Liver (tissue), 9 donors: ENCODE data around the gene DNALI1. TPM values are rescaled to one million over a fixed set of nuclear protein-coding genes. Genes with fewer than 3 reads are reported as not detected.

Experiments
- DNase-seq: peaks from one replicate; pipeline ENCODE4 v3.0.0-alpha.2; 2017; ENCODE audit warnings: low spot score
- H3K27ac ChIP-seq, 2 donors: one replicate each; pipeline ENCODE4 v1.7.0; 2013; ENCODE audit warnings: inconsistent platforms in 2 of 2, low read length in 2 of 2, control low read depth in 1 of 2, low read depth in 1 of 2, mild to moderate bottlenecking in 1 of 2
- H3K27me3 ChIP-seq, 4 donors: one replicate each; pipeline versions ENCODE4 v1.6.1 to v1.7.0; 2013; ENCODE audit warnings: low read length in 3 of 4, inconsistent platforms in 1 of 4, mild to moderate bottlenecking in 1 of 4, moderate library complexity in 1 of 4; ENCODE audit not compliant: control insufficient read depth in 4 of 4, insufficient read depth in 4 of 4
- H3K36me3 ChIP-seq, 4 donors: one replicate each; pipeline versions ENCODE4 v1.6.1 to v1.7.0; 2013; ENCODE audit warnings: low read length in 3 of 4, mild to moderate bottlenecking in 3 of 4, low read depth in 1 of 4, moderate library complexity in 1 of 4; ENCODE audit not compliant: control insufficient read depth in 4 of 4, insufficient read depth in 3 of 4
- H3K4me1 ChIP-seq, 4 donors: one replicate each; pipeline versions ENCODE4 v1.6.1 to v1.7.0; 2013; ENCODE audit warnings: low read length in 3 of 4, mild to moderate bottlenecking in 3 of 4, moderate library complexity in 1 of 4; ENCODE audit not compliant: control insufficient read depth in 4 of 4, insufficient read depth in 4 of 4
- H3K4me3 ChIP-seq, 3 donors: one replicate each; pipeline versions ENCODE4 v1.6.1 to v1.7.0; 2013; ENCODE audit warnings: low read length in 3 of 3, control low read depth in 1 of 3, low read depth in 1 of 3, mild to moderate bottlenecking in 1 of 3
- H3K9ac ChIP-seq, 2 donors: one replicate each; pipeline ENCODE4 v1.7.0; 2013; ENCODE audit warnings: low read length in 2 of 2, mild to moderate bottlenecking in 2 of 2, moderate library complexity in 2 of 2, control low read depth in 1 of 2, low read depth in 1 of 2
- H3K9me3 ChIP-seq, 4 donors: one replicate each; pipeline versions ENCODE4 v1.6.1 to v1.7.0; 2013; ENCODE audit warnings: low read length in 3 of 4; ENCODE audit not compliant: control insufficient read depth in 4 of 4
- EGR1 ChIP-seq, 2 donors: IDR thresholded peaks; 2 replicates each; pipeline ENCODE4 v1.6.1; 2016 to 2018; ENCODE audit warnings: antibody characterized with exemption in 2 of 2, low read depth in 2 of 2
- FOXA1 ChIP-seq: IDR thresholded peaks from 2 replicates; pipeline ENCODE4 v1.6.1; 2016; ENCODE audit warnings: antibody characterized with exemption
- FOXA2 ChIP-seq: IDR thresholded peaks from 2 replicates; pipeline ENCODE4 v1.6.1; 2016; ENCODE audit warnings: antibody characterized with exemption
- GABPA ChIP-seq, 2 donors: IDR thresholded peaks in 1 of 2; conservative IDR thresholded peaks in 1 of 2; 2 replicates each; pipeline ENCODE4 v1.6.1; 2016; ENCODE audit warnings: antibody characterized with exemption in 2 of 2, mild to moderate bottlenecking in 1 of 2, moderate library complexity in 1 of 2
- HNF4A ChIP-seq, 2 donors: conservative IDR thresholded peaks; 2 replicates each; pipeline ENCODE4 v1.6.1; 2016; ENCODE audit warnings: antibody characterized with exemption in 2 of 2, mild to moderate bottlenecking in 2 of 2
- HNF4G ChIP-seq: IDR thresholded peaks from 2 replicates; pipeline ENCODE4 v1.6.1; 2016; ENCODE audit warnings: antibody characterized with exemption
- JUND ChIP-seq, 2 donors: IDR thresholded peaks; 2 replicates each; pipeline ENCODE4 v1.6.1; 2016; ENCODE audit warnings: antibody characterized with exemption in 2 of 2
- NR2F2 ChIP-seq: IDR thresholded peaks from 2 replicates; pipeline ENCODE4 v1.6.1; 2016; ENCODE audit warnings: antibody characterized with exemption
- RAD21 ChIP-seq, 2 donors: IDR thresholded peaks; 2 replicates each; pipeline ENCODE4 v1.6.1; 2016; ENCODE audit warnings: antibody characterized with exemption in 2 of 2, mild to moderate bottlenecking in 2 of 2
- RXRA ChIP-seq, 2 donors: IDR thresholded peaks; 2 replicates each; pipeline ENCODE4 v1.6.1; 2017 to 2018; ENCODE audit warnings: antibody characterized with exemption in 2 of 2, mild to moderate bottlenecking in 1 of 2
- SP1 ChIP-seq: IDR thresholded peaks from 2 replicates; pipeline ENCODE4 v1.6.1; 2018; ENCODE audit warnings: antibody characterized with exemption, mild to moderate bottlenecking
- TAF1 ChIP-seq: conservative IDR thresholded peaks from 2 replicates; pipeline ENCODE4 v1.6.1; 2016; ENCODE audit warnings: antibody characterized with exemption, mild to moderate bottlenecking
- YY1 ChIP-seq: IDR thresholded peaks from 2 replicates; pipeline ENCODE4 v1.6.1; 2016; ENCODE audit warnings: antibody characterized with exemption, mild to moderate bottlenecking
- WGBS: extraction: QIAGEN DNeasy Blood & Tissue Kit; methylation state at CpG from one replicate; pipeline ENCODE4 v1.1.7; 2013; 5-methylcytosine and 5-hydroxymethylcytosine counted together
- polyA plus RNA-seq, 2 donors: library from polyadenylated mRNA; stranded (reverse) in 1 of 2; unstranded in 1 of 2; fragments of 200-250 nt in 1 of 2; fragments of >200 nt in 1 of 2; fragmentation: Nextera tagmentation in 1 of 2; extraction: Ambion mirVana in 1 of 2; gene quantifications; one replicate each; pipeline versions ENCODE4 v1.2.1 to v1.2.3, GENCODE V29; 2013 to 2015
- total RNA-seq, 2 donors: library from RNA; depleted of rRNA; stranded (reverse); fragments of >200 nt; gene quantifications; one replicate each; pipeline ENCODE4 v1.2.3, GENCODE V29; 2014
- TF ChIP-seq, protein P1 (sequence below): fragments of 150-350 bp; IDR thresholded peaks from 2 replicates; pipeline ENCODE4 v1.5.1; 2017; ENCODE audit warnings: improper control_type of control experiment, low read depth, low read length; ENCODE audit not compliant: missing input control
- TF ChIP-seq, protein P2 (sequence below): IDR thresholded peaks from 2 replicates; pipeline ENCODE4 v1.6.1; 2016; ENCODE audit warnings: antibody characterized with exemption
- TF ChIP-seq, protein P3 (sequence below): IDR thresholded peaks from 2 replicates; pipeline ENCODE4 v1.6.1; 2016; ENCODE audit warnings: antibody characterized with exemption
- TF ChIP-seq, protein P4 (sequence below): IDR thresholded peaks from 2 replicates; pipeline ENCODE4 v1.6.1; 2016; ENCODE audit warnings: antibody characterized with exemption
- TF ChIP-seq, protein P5 (sequence below): IDR thresholded peaks from 2 replicates; pipeline ENCODE4 v1.6.1; 2016; ENCODE audit warnings: antibody characterized with exemption, mild to moderate bottlenecking
- donor health status: healthy.
- donor health status: healthy.
- donor health status: healthy.
- donor health status: healthy.
- donor health status: healthy.

Gene DNALI1
- total and polyA plus RNA-seq, 4 donors, result 1.5 to 8.6 (median 4.1) TPM

DNA sequence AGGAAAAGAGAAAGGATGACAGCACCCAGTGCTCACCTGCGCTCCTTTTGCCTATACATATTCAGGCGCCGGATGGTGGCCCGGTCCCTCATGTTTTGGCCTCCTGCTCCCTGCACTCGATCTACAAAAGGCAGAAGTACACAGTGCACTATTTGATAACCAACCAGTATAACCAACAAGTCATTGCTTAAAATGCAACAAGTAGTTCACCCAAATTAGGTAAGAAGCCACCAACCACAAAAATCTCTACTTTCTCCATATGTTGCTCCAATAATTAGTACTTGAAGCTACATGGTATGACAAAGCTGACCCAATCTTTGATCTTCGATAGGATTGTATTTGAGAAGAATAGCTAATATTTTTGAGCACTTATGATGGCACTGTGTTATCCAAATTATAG is 37.0 kb downstream of the DNALI1 start:
- DNase-seq, result no peak
- Histone ChIP-seq H3K27me3 (no peaks in the 10 kb centered on the region), H3K4me1 (peaks cover 4 to 19% (median 18%) of the 10 kb centered on the region in 4 donors), H3K4me3 (no peak overlapping the region), H3K36me3 (peaks cover 2 to 35% (median 29%) of the 10 kb centered on the region in 4 donors), H3K9me3 (no peaks in the 10 kb centered on the region), H3K9ac (no peak overlapping the region), H3K27ac (no peak overlapping the region)
- 96% methylated on average over 6 of the region's 6 CpGs for WGBS
- no peak for TF ChIP-seq RXRA (IDR thresholded peaks at IDR 0.05)
- TF ChIP-seq, protein P1, sequence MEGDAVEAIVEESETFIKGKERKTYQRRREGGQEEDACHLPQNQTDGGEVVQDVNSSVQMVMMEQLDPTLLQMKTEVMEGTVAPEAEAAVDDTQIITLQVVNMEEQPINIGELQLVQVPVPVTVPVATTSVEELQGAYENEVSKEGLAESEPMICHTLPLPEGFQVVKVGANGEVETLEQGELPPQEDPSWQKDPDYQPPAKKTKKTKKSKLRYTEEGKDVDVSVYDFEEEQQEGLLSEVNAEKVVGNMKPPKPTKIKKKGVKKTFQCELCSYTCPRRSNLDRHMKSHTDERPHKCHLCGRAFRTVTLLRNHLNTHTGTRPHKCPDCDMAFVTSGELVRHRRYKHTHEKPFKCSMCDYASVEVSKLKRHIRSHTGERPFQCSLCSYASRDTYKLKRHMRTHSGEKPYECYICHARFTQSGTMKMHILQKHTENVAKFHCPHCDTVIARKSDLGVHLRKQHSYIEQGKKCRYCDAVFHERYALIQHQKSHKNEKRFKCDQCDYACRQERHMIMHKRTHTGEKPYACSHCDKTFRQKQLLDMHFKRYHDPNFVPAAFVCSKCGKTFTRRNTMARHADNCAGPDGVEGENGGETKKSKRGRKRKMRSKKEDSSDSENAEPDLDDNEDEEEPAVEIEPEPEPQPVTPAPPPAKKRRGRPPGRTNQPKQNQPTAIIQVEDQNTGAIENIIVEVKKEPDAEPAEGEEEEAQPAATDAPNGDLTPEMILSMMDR, result no peak
- TF ChIP-seq NR2F2, result no peak
- TF ChIP-seq TAF1, result no peak
- TF ChIP-seq FOXA1, result no peak
- no peak for TF ChIP-seq YY1
- no peak for TF ChIP-seq HNF4G
- TF ChIP-seq, protein P2, sequence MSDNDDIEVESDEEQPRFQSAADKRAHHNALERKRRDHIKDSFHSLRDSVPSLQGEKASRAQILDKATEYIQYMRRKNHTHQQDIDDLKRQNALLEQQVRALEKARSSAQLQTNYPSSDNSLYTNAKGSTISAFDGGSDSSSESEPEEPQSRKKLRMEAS, result no peak
- TF ChIP-seq, protein P3, sequence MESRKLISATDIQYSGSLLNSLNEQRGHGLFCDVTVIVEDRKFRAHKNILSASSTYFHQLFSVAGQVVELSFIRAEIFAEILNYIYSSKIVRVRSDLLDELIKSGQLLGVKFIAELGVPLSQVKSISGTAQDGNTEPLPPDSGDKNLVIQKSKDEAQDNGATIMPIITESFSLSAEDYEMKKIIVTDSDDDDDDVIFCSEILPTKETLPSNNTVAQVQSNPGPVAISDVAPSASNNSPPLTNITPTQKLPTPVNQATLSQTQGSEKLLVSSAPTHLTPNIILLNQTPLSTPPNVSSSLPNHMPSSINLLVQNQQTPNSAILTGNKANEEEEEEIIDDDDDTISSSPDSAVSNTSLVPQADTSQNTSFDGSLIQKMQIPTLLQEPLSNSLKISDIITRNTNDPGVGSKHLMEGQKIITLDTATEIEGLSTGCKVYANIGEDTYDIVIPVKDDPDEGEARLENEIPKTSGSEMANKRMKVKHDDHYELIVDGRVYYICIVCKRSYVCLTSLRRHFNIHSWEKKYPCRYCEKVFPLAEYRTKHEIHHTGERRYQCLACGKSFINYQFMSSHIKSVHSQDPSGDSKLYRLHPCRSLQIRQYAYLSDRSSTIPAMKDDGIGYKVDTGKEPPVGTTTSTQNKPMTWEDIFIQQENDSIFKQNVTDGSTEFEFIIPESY, result no peak
- TF ChIP-seq JUND (IDR thresholded peaks at IDR 0.05), result no peak
- TF ChIP-seq, protein P4, sequence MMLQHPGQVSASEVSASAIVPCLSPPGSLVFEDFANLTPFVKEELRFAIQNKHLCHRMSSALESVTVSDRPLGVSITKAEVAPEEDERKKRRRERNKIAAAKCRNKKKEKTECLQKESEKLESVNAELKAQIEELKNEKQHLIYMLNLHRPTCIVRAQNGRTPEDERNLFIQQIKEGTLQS, result no peak
- no peak for TF ChIP-seq SP1
- no peak for TF ChIP-seq FOXA2
- TF ChIP-seq, protein P5, sequence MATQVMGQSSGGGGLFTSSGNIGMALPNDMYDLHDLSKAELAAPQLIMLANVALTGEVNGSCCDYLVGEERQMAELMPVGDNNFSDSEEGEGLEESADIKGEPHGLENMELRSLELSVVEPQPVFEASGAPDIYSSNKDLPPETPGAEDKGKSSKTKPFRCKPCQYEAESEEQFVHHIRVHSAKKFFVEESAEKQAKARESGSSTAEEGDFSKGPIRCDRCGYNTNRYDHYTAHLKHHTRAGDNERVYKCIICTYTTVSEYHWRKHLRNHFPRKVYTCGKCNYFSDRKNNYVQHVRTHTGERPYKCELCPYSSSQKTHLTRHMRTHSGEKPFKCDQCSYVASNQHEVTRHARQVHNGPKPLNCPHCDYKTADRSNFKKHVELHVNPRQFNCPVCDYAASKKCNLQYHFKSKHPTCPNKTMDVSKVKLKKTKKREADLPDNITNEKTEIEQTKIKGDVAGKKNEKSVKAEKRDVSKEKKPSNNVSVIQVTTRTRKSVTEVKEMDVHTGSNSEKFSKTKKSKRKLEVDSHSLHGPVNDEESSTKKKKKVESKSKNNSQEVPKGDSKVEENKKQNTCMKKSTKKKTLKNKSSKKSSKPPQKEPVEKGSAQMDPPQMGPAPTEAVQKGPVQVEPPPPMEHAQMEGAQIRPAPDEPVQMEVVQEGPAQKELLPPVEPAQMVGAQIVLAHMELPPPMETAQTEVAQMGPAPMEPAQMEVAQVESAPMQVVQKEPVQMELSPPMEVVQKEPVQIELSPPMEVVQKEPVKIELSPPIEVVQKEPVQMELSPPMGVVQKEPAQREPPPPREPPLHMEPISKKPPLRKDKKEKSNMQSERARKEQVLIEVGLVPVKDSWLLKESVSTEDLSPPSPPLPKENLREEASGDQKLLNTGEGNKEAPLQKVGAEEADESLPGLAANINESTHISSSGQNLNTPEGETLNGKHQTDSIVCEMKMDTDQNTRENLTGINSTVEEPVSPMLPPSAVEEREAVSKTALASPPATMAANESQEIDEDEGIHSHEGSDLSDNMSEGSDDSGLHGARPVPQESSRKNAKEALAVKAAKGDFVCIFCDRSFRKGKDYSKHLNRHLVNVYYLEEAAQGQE, result no peak
- TF ChIP-seq RAD21 (IDR thresholded peaks at IDR 0.05), result no peak
- TF ChIP-seq GABPA (IDR thresholded peaks at IDR 0.05 in 1 of 2, conservative IDR thresholded peaks at IDR 0.05 in 1 of 2), result no peak
- TF ChIP-seq HNF4A (conservative IDR thresholded peaks at IDR 0.05), result no peak
- TF ChIP-seq EGR1 (IDR thresholded peaks at IDR 0.05; ENCODE audit: low read depth in 2 of 2), result no peak
